H1 (cell line): ENCODE measurements around the gene SFMBT2. TPM values are rescaled to one million over a fixed set of nuclear protein-coding genes. Genes with fewer than 3 reads are reported as not detected.

ENCODE experiments used
- CTCF ChIA-PET: fragments of 300-600 bp; sonication (Branson Sonifier 250); formaldehyde crosslinking; loops from one replicate; lab custom pipeline; 2021; ENCODE audit not compliant: partially characterized antibody; lab: Charles Lee
- POLR2A ChIA-PET: fragments of 300-600 bp; sonication (Branson Sonifier 250); formaldehyde crosslinking; loops from one replicate; lab custom pipeline; 2021; ENCODE audit warnings: inconsistent platforms; ENCODE audit not compliant: partially characterized antibody; lab: Charles Lee
- DNase-seq, 2 experiments: peaks; one replicate each; pipeline versions ENCODE4 v3.0.0 to v3.0.0-alpha.2; 2010 to 2022; ENCODE audit warnings: low spot score in 2 of 2, low read depth in 1 of 2, mixed read lengths in 1 of 2
- FAIRE-seq: peaks from 2 replicates; lab custom pipeline; 2011; peaks lifted over from hg19 to GRCh38; lab: Jason Lieb, UNC
- H2AFZ ChIP-seq: 2 replicates; pipeline ENCODE4 v1.8.1; 2012; ENCODE audit warnings: low read length, inconsistent platforms
- H2AK5ac ChIP-seq: 2 replicates; pipeline ENCODE4 v1.6.1; 2013; ENCODE audit warnings: low read depth, low read length
- H2BK120ac ChIP-seq: replicated peaks from 2 replicates; pipeline ENCODE3; 2013; ENCODE audit warnings: low read depth, low read length, inconsistent platforms
- H2BK12ac ChIP-seq: 2 replicates; pipeline ENCODE4 v1.6.1; 2013; ENCODE audit warnings: low read depth, low read length
- H2BK15ac ChIP-seq: 2 replicates; pipeline ENCODE4 v1.6.1; 2013; ENCODE audit warnings: low read length
- H2BK20ac ChIP-seq: 2 replicates; pipeline ENCODE4 v1.6.1; 2013; ENCODE audit warnings: low read length
- H2BK5ac ChIP-seq: 2 replicates; pipeline ENCODE4 v1.6.1; 2013; ENCODE audit warnings: low read depth, low read length
- H3K14ac ChIP-seq: 2 replicates; pipeline ENCODE4 v1.6.1; 2013; ENCODE audit warnings: inconsistent platforms; ENCODE audit not compliant: insufficient read length
- H3K18ac ChIP-seq: 2 replicates; pipeline ENCODE4 v1.6.1; 2013; ENCODE audit warnings: low read length; ENCODE audit errors: extremely low read depth
- H3K23ac ChIP-seq: 2 replicates; pipeline ENCODE4 v1.6.1; 2013; ENCODE audit warnings: inconsistent platforms; ENCODE audit not compliant: insufficient read length
- H3K23me2 ChIP-seq: 2 replicates; pipeline ENCODE4 v1.6.1; 2013; ENCODE audit warnings: low read depth, low read length
- H3K27ac ChIP-seq: 2 replicates; pipeline ENCODE4 v1.6.1; 2011; ENCODE audit warnings: low read depth, low read length, inconsistent platforms
- H3K27me3 ChIP-seq, 4 experiments: replicated peaks in 1 of 4; 1 replicate in 1 of 4; 2 replicates in 3 of 4; pipeline versions ENCODE4 v1.6.1 to v1.8.1; 2011 to 2013; ENCODE audit warnings: low read length in 3 of 4, mild to moderate bottlenecking in 3 of 4, inconsistent platforms in 2 of 4, mixed read lengths in 2 of 4, moderate library complexity in 1 of 4; ENCODE audit not compliant: control insufficient read depth in 3 of 4, insufficient read depth in 3 of 4; ENCODE audit errors: extremely low read depth in 1 of 4
- H3K36me3 ChIP-seq, 4 experiments: 2 replicates each; pipeline versions ENCODE4 v1.6.1 to v1.8.1; 2011 to 2013; ENCODE audit warnings: mild to moderate bottlenecking in 4 of 4, low read length in 3 of 4, moderate library complexity in 2 of 4, control low read depth in 1 of 4, inconsistent platforms in 1 of 4; ENCODE audit not compliant: insufficient read depth in 4 of 4, control insufficient read depth in 2 of 4
- H3K4ac ChIP-seq: replicated peaks from 2 replicates; pipeline ENCODE3; 2013; ENCODE audit warnings: low read length, low read depth, mixed read lengths, inconsistent platforms; ENCODE audit not compliant: insufficient read length
- H3K4me1 ChIP-seq, 4 experiments: replicated peaks in 1 of 4; 1 replicate in 1 of 4; 2 replicates in 3 of 4; pipeline versions ENCODE4 v1.6.1 to v1.8.1; 2011 to 2013; ENCODE audit warnings: low read length in 3 of 4, inconsistent platforms in 2 of 4, mixed read lengths in 1 of 4; ENCODE audit not compliant: insufficient read depth in 4 of 4, control insufficient read depth in 3 of 4
- H3K4me2 ChIP-seq, 2 experiments: 2 replicates each; pipeline versions ENCODE4 v1.6.1 to v1.8.1; 2011 to 2013; ENCODE audit warnings: low read depth in 2 of 2, low read length in 2 of 2, control low read depth in 1 of 2, inconsistent platforms in 1 of 2, mild to moderate bottlenecking in 1 of 2; ENCODE audit not compliant: insufficient read depth in 1 of 2
- H3K4me3 ChIP-seq, 4 experiments: fragments of 200-600, 300-600 bp in 1 of 4; sonication (generic), shearing (Covaris generic), sonication (Bioruptor Twin) in 1 of 4; 2 replicates each; pipeline versions ENCODE4 v1.5.1 to v1.8.1; 2011 to 2016; ENCODE audit warnings: low read length in 4 of 4, low read depth in 3 of 4, control low read depth in 2 of 4, inconsistent platforms in 2 of 4, mild to moderate bottlenecking in 2 of 4, mixed read lengths in 1 of 4, moderate library complexity in 1 of 4; ENCODE audit not compliant: insufficient read depth in 2 of 4; ENCODE audit errors: extremely low read depth in 1 of 4
- H3K56ac ChIP-seq: replicated peaks from 2 replicates; pipeline ENCODE3; 2013; ENCODE audit warnings: low read depth, mild to moderate bottlenecking, mixed read lengths, low read length, inconsistent platforms; ENCODE audit not compliant: insufficient read length
- H3K79me1 ChIP-seq: 2 replicates; pipeline ENCODE4 v1.6.1; 2013; ENCODE audit warnings: low read depth, low read length, control low read depth
- H3K79me2 ChIP-seq, 2 experiments: 2 replicates each; pipeline versions ENCODE4 v1.6.1 to v1.8.1; 2012 to 2013; ENCODE audit warnings: low read length in 2 of 2, mild to moderate bottlenecking in 2 of 2, inconsistent platforms in 1 of 2; ENCODE audit not compliant: insufficient read depth in 2 of 2, control insufficient read depth in 1 of 2
- H3K9ac ChIP-seq, 4 experiments: replicated peaks in 1 of 4; 1 replicate in 1 of 4; 2 replicates in 3 of 4; pipeline versions ENCODE4 v1.6.1 to v1.8.1; 2011 to 2013; ENCODE audit warnings: low read depth in 3 of 4, low read length in 3 of 4, control low read depth in 2 of 4, mild to moderate bottlenecking in 2 of 4, moderate library complexity in 2 of 4, inconsistent platforms in 1 of 4; ENCODE audit errors: extremely low read depth in 1 of 4
- H3K9me3 ChIP-seq, 2 experiments: 2 replicates each; pipeline versions ENCODE4 v1.6.1 to v1.8.1; 2012 to 2013; ENCODE audit warnings: mild to moderate bottlenecking in 2 of 2, moderate library complexity in 2 of 2, control low read depth in 1 of 2, inconsistent platforms in 1 of 2, low read depth in 1 of 2, low read length in 1 of 2, mixed read lengths in 1 of 2; ENCODE audit not compliant: insufficient read depth in 2 of 2
- H4K20me1 ChIP-seq, 2 experiments: replicated peaks in 1 of 2; 2 replicates each; pipeline versions ENCODE3 to v1.8.1; 2011 to 2013; ENCODE audit warnings: inconsistent platforms in 2 of 2, low read length in 2 of 2, mild to moderate bottlenecking in 1 of 2; ENCODE audit not compliant: insufficient read depth in 2 of 2, control insufficient read depth in 1 of 2
- H4K5ac ChIP-seq: 2 replicates; pipeline ENCODE4 v1.6.1; 2013; ENCODE audit warnings: low read length, low read depth, mixed read lengths, inconsistent platforms; ENCODE audit not compliant: insufficient read length
- H4K8ac ChIP-seq: 2 replicates; pipeline ENCODE4 v1.8.0; 2013; ENCODE audit warnings: mild to moderate bottlenecking, moderate library complexity, low read length, inconsistent platforms; ENCODE audit not compliant: insufficient read depth; ENCODE audit errors: extremely low read depth
- H4K91ac ChIP-seq: replicated peaks from 2 replicates; pipeline ENCODE3; 2013; ENCODE audit warnings: low read length, mixed read lengths, inconsistent platforms; ENCODE audit not compliant: insufficient read length
- CBX8 ChIP-seq: fragments of 300-800, 300-1000 bp; sonication (generic); IDR thresholded peaks from 2 replicates; pipeline ENCODE4 v1.7.1; 2016; ENCODE audit warnings: low read depth, low read length, borderline replicate concordance
- CREB1 ChIP-seq: IDR thresholded peaks from 2 replicates; pipeline ENCODE4 v1.6.1; 2012; ENCODE audit warnings: inconsistent platforms
- E2F6 ChIP-seq: IDR thresholded peaks from 2 replicates; pipeline ENCODE4 v1.6.1; 2012; ENCODE audit warnings: inconsistent platforms
- KDM5A ChIP-seq: fragments of 200-600 bp; IDR thresholded peaks from 2 replicates; pipeline ENCODE4 v1.7.1; 2012; ENCODE audit warnings: mild to moderate bottlenecking, low read length, inconsistent platforms, mixed read lengths
- RBBP5 ChIP-seq: IDR thresholded peaks from 2 replicates; pipeline ENCODE4 v1.7.1; 2012; ENCODE audit warnings: low read depth, mild to moderate bottlenecking, inconsistent platforms, low read length, moderate library complexity, borderline replicate concordance
- WGBS, 2 experiments: shearing (Covaris generic) in 1 of 2; methylation state at CpG; one replicate each; pipeline versions ENCODE4 v1.1.6 to v1.1.7; 2013 to 2015; ENCODE audit warnings: low lambda C conversion rate in 2 of 2, mixed read lengths in 2 of 2, inconsistent platforms in 1 of 2, low coverage in 1 of 2, missing lambda C conversion rate in 1 of 2; ENCODE audit not compliant: insufficient replicate concordance in 2 of 2, insufficient coverage in 1 of 2, insufficient read length in 1 of 2; ENCODE audit errors: extremely low coverage in 1 of 2, missing lambda C conversion rate in 1 of 2; 5-methylcytosine and 5-hydroxymethylcytosine counted together
- polyA plus RNA-seq, 7 experiments: library from polyadenylated mRNA; depleted of rRNA in 3 of 7; stranded (reverse) in 5 of 7; unstranded in 2 of 7; fragments of >200 nt in 5 of 7; fragments of 200-250 nt in 2 of 7; gene quantifications; 1 replicate in 5 of 7; 2 replicates in 1 of 7; 4 replicates in 1 of 7; pipeline versions ENCODE4 v1.2.1 to v1.2.3, GENCODE V29; 2011 to 2013; ENCODE audit warnings: missing spikeins in 2 of 7, mixed read lengths in 2 of 7
- total RNA-seq: library from RNA; stranded (reverse); fragmentation: NEBNext Ultra II Directional; extraction: Animal tissue kit (Norgen Biotek cat#: 25700); gene quantifications from 2 replicates; pipeline ENCODE4 v1.2.1, GENCODE V29; 2021

The SFMBT2 gene
- total and polyA plus RNA-seq, 2 of the 8 experiments (the other 6 are each of a cell fraction or from before 2014, with no cell fraction given), result 2.9 to 11.0 TPM

DNA sequence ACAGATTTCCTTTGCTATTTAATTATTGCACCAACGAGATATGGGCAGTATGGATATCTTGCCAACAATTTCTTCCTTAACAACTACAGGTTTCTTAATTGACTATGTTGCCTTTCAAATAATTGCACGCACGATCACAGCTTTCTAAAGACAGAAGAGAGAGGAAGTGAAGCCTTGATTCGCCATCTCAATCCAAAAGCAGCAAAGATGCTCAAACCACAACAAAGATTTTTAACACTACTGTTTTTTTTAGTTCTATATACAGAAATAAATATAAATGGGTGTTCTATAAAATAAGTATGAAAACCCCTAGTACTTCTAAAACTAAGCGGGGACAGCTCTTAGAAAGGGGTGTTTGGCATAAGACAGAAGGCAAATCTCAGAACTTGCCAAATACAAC lies 251.3 kb downstream of the SFMBT2 start:
- Histone ChIP-seq H3K23me2 (no peaks in the 10 kb centered on the region), H3K14ac (no peak overlapping the region), H2BK5ac (no peak overlapping the region), H3K9ac (no peak overlapping the region), H3K4me3 (no peak overlapping the region), H3K79me1 (no peaks in the 10 kb centered on the region), H3K9me3 (no peaks in the 10 kb centered on the region), H2BK120ac (no peak overlapping the region), H3K56ac (no peak overlapping the region), H2AK5ac (no peak overlapping the region), H3K18ac (no peak overlapping the region), H3K4me2 (no peak overlapping the region), H3K23ac (no peak overlapping the region), H2BK12ac (no peak overlapping the region), H4K8ac (no peak overlapping the region), H2BK15ac (no peak overlapping the region), H3K4me1 (no peaks in the 10 kb centered on the region; a peak in 1 of 7 replicates), H3K27me3 (no peaks in the 10 kb centered on the region; a peak in 1 of 7 replicates), H3K27ac (no peak overlapping the region), H4K5ac (no peak overlapping the region), H3K4ac (no peak overlapping the region), H3K36me3 (peaks cover 0 to 8% (median 0%) of the 10 kb centered on the region in 4 experiments; a peak in 4 of 8 replicates), H4K20me1 (no peaks in the 10 kb centered on the region), H2BK20ac (no peak overlapping the region), H3K79me2 (no peaks in the 10 kb centered on the region), H4K91ac (no peak overlapping the region), H2AFZ (no peak overlapping the region)
- WGBS, 2 experiments, result 92% methylated on average over 5 of the region's 5 CpGs; no CpG with 5 or more reads in 1 of the 2 experiments
- ChIA-PET CTCF (interaction anchor here (1.1 to 1.5 kb wide), 2 partner anchors 14 to 239 kb away, joined by 3 to 5 read pairs; no protein-coding TSS in a partner anchor), POLR2A (no interaction called here)
- DNase-seq (no peak), FAIRE-seq (no peak)
- no peak for TF ChIP-seq CREB1
- no peak for TF ChIP-seq E2F6
- no peak for TF ChIP-seq RBBP5
- TF ChIP-seq CBX8, result no peak
- TF ChIP-seq KDM5A, result no peak
